HG03175 (cell line): ENCODE results near the gene PRR14L.
"Not testable (repeated sequence)": the region's sequence is repeated elsewhere in the genome, so short reads cannot be mapped to it uniquely, and the experiment has no call there.

ENCODE experiments used
- ATAC-seq: cut with Tn5 transposase; IDR thresholded peaks from one replicate; pipeline ENCODE4 v1.9.1; 2021; ENCODE audit warnings: mild to moderate bottlenecking, moderate library complexity; ENCODE audit not compliant: unreplicated experiment

The PRR14L gene

DNA sequence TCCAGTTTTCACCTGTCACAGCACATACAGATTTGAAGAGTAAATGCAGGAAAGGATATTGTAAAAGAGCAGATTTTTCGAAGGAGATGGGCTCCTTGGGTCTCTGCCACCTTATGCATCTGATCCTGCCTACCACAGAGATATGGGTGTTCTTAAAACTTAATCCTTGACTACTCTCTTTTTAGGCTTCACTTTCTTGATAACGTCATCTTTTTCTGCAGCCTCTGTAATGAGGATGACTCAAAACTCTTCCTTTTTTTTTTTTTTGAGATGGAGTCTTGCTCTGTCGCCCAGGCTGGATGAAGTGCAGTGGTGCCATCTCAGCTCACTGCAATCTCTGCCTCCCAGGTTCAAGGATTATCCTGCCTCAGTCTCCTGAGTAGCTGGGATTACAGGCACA is 7.8 kb downstream of the PRR14L start:
- ATAC-seq: no peak

GRCh38 chr22:31740314-31740713 is 9.6 kb downstream of the PRR14L start:
- not testable (repeated sequence) for ATAC-seq

- ATAC-seq: no peak
Measured at GRCh38 chr22:31739795-31740201, 10.1 kb downstream of the PRR14L start.

GRCh38 chr22:31738566-31738965 is 11.4 kb downstream of the PRR14L start:
- ATAC-seq: no peak

GRCh38 chr22:31737932-31738331 is 12.0 kb downstream of the PRR14L start:
- no peak for ATAC-seq

- ATAC-seq: no peak
Measured at GRCh38 chr22:31736458-31736857, 13.5 kb downstream of the PRR14L start.

GRCh38 chr22:31734512-31734911 is 15.4 kb downstream of the PRR14L start:
- ATAC-seq: no peak

DNA sequence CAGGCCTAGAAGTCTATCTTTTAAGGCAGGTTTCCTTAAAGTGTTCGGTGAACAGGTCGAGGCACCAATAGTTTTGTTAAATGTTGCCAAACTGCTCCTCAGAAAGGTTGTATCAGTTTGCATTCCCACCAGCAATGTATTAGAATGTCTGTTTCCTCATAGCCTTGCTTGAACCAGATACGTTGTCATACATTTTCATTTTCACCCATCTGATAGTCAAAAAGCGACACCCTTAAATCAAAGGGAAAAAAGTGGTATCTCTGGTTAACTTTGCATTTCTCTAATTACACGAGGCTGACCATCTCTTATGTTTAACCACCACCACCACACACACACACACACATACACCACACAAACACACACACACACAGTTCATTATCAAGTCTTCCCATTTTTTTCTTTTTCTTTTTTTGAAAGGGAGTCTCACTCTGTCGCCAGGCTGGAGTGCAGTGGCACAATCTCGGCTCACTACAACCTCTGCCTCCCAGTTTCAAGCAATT is 16.3 kb downstream of the PRR14L start:
- no peak for ATAC-seq

DNA sequence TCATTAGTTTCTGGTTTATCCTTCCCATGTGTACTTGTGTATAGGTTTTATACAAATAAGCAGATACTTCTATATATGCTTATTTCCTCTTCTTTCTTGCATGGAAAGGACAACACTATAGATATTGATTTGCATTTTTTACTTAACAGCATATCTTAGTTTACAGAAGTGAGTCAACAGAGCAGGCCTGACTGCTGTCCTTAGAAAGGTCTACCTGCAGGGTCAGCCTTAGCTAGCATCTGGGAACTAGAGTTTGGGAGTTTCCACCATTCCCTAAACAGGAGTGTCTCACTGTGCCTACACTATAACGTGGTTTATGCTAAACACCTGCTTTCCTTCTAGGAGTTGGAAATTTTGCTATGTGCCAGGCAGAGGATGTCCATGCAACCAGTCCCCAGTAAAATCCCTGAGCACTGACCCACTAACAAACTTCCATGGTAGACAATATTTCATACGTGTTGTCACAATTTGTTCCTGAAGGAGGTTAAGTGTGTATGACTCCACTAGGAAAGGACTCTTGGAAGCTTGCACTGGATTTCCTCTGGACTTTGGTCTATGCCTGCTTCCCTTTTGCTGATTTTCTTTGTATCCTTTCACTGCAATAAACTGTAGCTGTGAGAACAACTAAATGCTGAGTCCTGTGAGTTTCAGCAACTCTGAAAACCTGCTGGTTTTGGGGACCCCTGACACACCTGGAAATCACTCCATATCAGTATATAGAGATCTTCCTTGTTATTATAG is 17.7 kb downstream of the PRR14L start:
- no peak for ATAC-seq

GRCh38 chr22:31730344-31730711 is 19.6 kb downstream of the PRR14L start:
- ATAC-seq: no peak

DNA sequence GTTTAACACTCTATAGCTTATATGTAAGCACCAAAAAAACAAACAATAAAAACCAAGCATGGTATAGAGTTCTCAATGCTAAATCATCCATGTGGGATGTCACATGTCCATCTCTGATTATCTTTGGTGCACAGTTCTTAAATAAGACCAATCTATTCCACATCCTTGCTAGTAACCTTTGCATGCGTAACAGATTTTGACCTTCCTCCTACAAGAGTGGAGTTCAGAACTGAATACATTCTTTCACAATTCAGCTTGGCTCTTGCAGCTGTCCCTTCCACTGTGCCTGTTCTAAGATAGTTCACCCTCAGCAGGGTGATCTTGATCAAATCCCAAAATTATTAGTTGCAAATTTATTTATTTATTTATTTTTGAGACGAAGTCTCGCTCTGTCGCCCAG is 21.1 kb downstream of the PRR14L start:
- ATAC-seq: no peak

DNA sequence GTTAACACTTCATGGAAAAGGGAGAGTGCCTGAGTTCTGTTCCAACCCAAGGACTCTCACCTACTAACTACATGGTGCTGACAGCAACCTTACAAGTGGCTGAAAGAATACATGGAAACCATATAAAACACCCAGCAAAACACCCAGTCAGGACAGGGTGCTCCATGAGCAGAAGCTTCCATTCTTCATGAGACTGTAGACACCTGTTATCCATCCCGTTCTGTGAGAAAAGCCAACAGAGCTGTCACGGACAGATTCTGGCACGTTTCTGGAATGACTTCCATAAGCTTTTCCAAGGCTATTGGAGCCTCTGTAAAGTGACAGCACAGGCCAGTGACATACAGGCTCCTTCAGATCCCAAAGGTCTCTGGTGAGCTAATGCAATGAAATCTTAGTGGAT is 23.2 kb downstream of the PRR14L start:
- no peak for ATAC-seq

GRCh38 chr22:31723723-31724122 is 26.2 kb downstream of the PRR14L start:
- no peak for ATAC-seq

- no peak for ATAC-seq
Measured at GRCh38 chr22:31719850-31720471, 30.0 kb downstream of the PRR14L start.

GRCh38 chr22:31715147-31715778 is 34.7 kb downstream of the PRR14L start:
- ATAC-seq: no peak

DNA sequence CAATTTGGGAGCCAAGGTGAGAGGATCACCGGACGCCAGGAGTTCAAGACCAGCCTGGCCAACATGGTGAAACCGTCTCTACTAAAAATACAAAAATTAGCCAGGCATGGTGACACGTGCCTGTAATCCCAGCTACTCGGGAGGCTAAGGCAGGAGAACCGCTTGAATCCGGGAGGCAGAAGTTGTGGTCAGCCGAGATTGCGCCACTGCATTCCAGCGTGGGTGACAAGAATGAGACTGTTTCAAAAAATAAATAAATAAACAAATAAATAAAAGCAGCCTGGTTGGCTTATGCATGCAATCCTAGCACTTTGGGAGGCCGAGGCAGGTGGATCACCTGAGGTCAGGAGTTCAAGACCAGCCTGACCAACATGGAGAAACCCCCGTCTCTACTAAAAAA is 38.7 kb downstream of the PRR14L start:
- not testable (repeated sequence) for ATAC-seq

- ATAC-seq: no peak
Measured at GRCh38 chr22:31707519-31707918, 42.4 kb downstream of the PRR14L start.

- no peak for ATAC-seq
Measured at GRCh38 chr22:31695423-31695822, 54.5 kb downstream of the PRR14L start.

DNA sequence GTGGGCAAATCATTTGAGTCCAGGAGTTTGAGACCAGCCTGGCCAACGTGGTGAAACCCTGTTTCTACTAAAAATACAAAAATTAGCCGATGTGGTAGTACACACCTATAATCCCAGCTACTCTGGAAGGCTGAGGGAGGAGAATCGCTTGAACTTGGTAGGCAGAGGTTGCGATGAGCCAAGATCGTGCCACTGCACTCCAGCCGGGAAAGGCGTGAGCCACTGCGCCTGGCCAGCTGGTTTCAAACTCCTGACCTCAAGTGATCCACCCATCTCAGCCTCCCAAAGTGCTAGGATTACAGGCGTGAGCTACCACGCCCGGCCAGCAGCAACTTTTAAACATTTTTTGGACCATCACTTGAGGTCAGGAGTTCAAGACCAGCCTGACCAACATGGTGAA is 55.9 kb downstream of the PRR14L start:
- ATAC-seq: not testable (repeated sequence)

DNA sequence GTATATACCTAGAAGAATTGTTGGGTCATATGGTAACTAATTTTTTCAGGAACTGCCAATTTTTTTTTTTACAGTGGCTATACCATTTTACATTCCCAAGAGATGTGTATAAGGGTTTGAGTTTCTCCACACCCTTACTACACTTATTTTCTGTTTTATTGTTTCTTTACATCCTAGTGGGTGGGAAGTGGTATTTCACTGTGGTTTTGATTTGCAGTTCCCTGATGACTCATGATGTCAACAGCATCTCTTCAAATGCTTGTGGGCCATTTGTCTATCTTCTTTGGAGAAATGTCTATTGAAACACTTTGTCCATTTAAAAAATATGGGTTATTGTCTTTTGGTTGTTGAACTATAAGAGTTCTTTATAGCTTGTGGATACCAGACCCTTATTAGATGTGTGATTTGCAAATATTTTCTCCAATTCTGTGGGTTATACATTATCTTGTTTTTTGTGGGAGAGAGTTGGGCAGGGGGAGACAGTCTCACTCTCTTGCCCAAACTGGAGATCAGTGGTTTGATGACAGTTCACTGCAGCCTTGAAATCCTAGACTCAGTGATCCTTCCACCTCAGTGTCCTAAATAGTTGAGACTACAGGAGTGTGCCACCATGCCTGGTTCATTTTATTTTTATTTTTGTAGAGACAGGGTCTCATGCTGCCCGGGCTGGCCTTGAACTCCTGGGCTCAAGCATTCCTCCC is 57.6 kb downstream of the PRR14L start:
- no peak for ATAC-seq

- ATAC-seq: no peak
Measured at GRCh38 chr22:31691408-31691807, 58.5 kb downstream of the PRR14L start.
